GM18868 (cell line): ENCODE measurements around the gene EFCAB6.

ENCODE experiments used
- ATAC-seq: cut with Tn5 transposase; IDR thresholded peaks from one replicate; pipeline ENCODE4 v1.9.1; 2021; ENCODE audit warnings: mild to moderate bottlenecking, moderate library complexity; ENCODE audit not compliant: unreplicated experiment

The EFCAB6 gene

GRCh38 chr22:43554694-43555365, 257.3 kb downstream of the EFCAB6 start:
- ATAC-seq = no peak

DNA sequence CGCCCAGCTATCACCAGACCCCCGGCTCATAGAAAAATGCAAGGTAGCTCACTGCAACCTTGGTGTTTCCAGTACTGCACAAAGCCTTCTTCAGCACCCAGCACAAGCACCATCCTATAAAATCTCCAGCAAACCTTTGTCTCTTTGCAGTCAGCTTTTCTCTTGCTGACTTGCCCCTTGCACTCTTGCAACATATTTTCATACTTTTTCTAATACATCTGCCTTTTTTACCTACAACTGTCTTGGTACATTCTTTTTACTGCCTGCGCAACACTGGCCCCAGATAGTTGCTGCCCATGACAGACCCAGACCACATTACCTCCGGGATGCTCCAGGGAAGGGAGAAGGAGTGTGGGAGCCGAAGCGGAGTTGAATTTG, 257.9 kb downstream of the EFCAB6 start:
- ATAC-seq = no peak

DNA sequence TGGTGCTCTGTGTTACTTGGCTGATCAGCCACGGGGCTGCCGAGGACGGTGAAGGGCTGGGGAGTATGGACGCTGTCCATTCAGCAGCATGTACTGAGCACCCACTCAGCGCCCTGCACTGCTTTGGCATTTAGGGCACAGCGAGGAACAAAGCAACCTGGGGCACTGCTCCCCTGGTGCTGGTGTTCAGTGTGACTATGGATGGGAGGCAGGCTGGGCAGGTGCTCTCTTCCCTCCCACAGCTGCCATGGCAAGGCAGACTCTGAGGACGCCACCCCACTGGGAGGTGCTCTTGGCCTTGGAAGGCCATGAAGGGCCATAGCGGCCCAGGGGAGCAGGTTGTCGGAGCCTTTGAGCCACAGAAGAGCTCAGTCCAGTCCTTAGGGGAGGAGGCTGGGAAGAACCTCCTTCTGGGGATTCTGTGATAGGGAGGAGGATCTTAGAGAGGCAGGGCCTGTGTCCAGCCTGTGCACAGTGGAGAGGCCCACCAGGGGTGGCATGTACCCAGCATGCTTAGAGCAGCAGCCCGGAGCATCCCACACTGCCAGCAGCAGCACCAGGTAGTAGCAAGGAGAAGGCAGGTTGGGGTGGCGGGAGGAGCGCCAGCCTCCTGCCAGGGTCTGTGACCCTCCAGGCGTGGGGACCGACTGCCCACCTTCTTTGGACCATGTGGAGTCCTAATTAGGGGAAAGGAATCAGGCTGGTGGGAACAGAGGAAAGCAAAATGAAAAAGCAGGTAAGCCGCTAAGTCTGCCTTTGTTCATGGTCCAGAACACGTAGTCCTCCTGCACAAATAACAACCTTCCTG, 258.4 kb downstream of the EFCAB6 start:
- ATAC-seq = no peak

DNA sequence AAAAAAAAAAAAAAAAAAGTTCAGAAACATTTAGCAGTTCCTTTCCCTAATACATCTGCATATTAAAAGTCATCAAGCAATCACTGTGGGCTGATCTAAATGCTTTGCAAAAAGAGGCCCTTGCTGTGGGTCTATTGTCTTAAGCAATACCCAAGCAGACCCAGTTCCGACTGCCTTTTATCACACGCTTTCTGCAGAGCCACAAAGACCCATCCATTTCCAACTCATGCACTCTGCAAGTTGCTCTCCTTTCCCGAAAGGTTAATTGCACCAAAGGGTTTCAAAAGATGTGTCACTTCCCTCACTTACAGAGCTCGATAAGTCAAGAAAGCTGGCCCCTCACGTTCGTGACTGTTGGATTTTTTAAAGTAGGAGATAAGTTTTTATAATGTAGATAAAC, 261.4 kb downstream of the EFCAB6 start:
- no peak for ATAC-seq

GRCh38 chr22:43550024-43550620, 262.0 kb downstream of the EFCAB6 start:
- ATAC-seq = no peak

DNA sequence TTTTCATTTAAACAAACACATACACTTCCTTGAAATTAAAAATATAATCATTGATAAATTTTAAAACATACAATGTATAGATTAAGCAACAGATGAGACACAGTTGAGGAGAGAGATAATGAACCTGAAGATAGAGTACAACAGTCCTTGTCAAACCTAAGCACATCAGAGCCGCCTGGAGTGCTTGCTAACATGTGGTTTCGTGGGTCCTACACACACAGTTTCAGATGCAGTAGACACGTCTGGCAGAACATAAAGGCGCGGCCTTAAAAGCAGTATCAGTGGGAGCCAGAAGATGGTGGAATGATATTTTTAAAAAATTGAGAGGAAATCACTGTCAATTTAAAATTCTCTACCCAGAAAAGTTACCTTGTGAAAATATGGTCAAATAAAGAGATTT, 265.9 kb downstream of the EFCAB6 start:
- no peak for ATAC-seq

- ATAC-seq = no peak
Measured at GRCh38 chr22:43544289-43544673, 267.8 kb downstream of the EFCAB6 start.

DNA sequence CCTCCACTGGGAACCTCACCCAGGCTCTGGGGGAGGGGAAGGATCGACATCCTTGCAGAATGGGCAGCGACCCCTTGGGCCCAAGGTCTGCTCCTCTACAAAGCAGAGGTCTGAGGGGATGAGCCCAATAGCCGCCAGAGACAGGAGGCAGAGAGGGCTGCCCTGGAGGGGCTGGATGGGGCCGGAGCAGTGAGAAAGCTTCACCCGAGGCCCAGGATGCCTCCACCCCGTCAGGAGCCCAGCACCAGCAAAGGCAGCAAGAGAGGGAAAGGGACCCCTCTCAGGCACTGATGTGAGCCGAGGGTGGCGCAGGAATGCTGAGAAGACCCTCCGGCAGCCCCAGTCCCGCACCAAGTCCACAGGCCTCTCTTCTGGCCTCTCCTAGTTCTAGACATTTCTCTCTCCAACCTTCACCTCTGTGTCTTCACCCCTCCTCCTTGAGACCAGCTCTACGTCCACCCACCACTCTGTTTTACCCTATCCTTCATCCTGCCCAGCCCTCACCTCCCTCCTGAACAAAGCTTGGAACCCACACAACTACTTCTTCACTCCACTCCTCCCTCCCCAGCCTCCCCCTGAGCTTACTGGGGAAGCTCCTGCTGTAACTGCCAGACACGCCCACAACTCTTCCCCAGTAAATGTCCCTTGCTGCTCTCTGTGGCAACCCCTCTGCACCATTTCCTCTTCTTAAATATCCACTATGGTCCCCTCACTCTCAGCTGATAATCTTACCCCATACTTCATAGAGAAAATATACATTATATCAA, 268.4 kb downstream of the EFCAB6 start:
- no peak for ATAC-seq

GRCh38 chr22:43542681-43543521, 269.2 kb downstream of the EFCAB6 start:
- no peak for ATAC-seq

DNA sequence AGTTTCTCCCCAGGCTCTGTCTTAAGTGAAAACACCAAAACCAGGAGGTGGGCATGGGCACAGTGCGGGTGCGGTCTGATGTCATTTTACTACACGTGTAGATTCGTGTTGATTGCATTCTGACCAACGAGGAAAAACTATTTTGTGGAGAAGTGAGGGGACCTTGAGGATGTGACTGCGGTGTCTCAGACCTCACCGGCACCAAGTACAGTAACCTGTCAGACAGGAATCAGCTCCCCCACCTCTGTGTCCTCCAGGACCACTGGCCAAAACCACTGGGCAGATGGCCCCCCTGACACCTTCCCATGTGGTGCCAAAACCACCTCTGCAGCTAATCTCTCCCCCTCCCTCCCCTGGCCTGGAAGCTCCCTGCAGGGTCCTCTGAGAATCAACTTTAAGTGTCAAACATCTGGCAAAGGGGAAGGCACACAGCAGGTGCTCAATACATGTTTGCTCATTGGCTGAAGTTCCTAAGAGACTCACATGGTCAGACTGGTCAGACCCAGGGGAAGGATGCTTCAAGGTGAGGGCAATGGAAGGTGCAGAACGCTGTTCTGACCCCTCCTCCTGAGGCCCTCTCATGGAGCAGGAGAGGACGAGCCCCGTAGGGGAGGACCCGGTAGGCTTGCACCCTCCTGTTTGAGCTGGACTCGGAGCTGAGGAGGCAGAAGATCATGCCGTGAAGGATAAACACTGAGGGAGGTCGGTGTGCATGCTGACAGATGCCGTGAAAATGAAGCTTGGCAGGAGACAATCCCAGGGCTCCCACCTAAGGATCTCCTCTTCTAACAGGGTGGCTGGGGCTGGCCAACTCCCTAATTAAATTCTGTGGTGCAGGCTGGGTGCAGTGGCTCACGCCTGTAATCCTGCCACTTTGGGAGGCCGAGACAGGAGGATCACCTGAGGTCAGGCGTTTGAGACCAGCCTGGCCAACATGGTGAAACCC, 270.4 kb downstream of the EFCAB6 start:
- no peak for ATAC-seq

DNA sequence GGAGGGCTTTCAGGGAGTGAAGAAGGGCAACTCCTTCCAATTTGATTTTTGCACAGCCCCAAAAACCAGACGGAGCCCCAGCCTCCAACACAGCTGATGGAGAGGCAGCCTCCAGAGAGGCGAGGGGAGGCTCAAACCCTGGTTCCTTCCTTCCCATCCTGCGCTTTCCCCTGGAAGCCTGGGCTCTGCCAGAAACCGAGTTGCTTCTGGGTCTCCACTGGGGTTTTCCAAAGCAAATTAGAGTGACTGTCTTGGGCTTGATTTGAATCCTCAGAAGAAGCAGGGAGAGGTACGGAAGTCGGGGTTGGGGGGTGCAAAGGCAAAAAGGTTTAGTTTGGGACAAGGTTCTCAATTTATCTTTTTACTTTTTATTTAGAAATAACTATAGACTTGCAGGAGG, 271.1 kb downstream of the EFCAB6 start:
- no peak for ATAC-seq

- ATAC-seq = no peak
Measured at GRCh38 chr22:43540529-43540923, 271.6 kb downstream of the EFCAB6 start.

- ATAC-seq = no peak
Measured at GRCh38 chr22:43539572-43540528, 272.3 kb downstream of the EFCAB6 start.

DNA sequence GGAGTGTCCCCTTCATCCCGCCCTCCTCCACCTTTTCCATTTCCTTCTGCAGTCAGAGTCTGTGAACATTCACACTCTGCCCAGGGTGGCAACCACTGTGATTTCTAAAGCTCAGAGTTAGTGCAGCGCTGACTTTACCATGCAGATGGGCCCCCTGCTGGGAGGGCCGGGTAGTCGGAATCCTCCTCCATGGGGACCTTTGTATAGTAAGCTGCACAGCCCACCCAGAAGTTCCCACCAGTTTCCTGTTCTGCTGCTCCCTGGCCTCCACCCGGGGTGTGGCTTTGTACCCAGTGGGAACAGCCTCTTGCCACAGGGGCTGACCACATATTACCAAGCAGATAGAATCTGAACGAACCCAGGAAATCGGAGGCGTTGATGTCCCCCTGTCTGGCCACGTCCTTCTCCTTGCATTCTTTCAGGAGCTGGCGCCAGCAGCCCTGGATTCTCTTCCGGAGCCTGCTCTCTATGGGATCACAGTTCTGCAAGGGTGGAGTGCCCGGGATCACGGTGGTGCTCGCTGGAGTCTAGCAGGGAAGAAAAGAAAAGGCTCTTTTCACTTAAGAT, 275.0 kb downstream of the EFCAB6 start:
- ATAC-seq = no peak

DNA sequence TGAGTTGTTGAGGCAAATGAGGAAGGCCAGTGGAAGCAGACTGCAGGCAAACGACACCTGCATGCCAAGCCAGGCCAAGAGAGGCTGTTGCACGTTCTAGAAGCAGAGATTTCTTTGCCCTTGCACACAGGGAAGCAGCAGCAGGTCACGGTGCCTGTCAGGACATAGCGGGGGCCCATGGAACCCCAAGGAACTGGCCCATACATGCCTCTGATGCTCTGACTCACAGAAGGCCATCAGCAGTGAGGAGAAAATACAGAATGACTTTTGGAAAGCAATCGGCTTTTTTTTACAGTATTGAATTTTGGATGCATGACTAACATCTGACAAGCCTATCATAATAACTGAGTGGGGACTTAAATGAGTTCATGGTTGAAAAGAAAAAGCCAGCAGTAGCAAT, 276.4 kb downstream of the EFCAB6 start:
- ATAC-seq = no peak

DNA sequence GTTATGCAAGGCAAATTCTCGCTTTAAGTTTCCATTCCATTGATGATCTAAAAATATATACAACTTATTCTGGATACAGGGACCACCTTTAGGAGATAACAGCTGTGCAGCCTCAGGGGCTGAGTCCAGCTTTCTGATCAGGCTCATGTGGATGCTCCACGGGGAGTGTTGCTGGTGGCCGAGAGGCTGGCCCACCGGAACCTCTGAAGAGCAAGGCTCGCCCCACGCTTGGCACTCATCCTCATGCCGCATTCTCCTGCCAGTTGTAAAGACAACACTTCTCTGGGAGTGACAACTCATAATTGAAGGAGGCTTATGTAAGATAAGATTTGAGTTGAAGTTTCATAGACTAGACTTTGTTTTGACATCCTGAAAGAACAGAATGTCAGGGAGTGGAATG, 276.8 kb downstream of the EFCAB6 start:
- no peak for ATAC-seq

- ATAC-seq = no peak
Measured at GRCh38 chr22:43534916-43535315, 277.2 kb downstream of the EFCAB6 start.
